Endodermal cell (in vitro differentiated cells): ENCODE measurements around the gene HSPG2. TPM values are rescaled to one million over a fixed set of nuclear protein-coding genes. Genes with fewer than 3 reads are reported as not detected.
"Not testable (repeated sequence)": the region's sequence is repeated elsewhere in the genome, so short reads cannot be mapped to it uniquely, and the experiment has no call there.

Experiments
- DNase-seq: peaks from one replicate; pipeline ENCODE4 v3.0.0-alpha.2; 2017
- H3K27ac ChIP-seq: 2 replicates; pipeline ENCODE4 v1.5.1; 2013; ENCODE audit warnings: mild to moderate bottlenecking, low read depth, low read length, moderate library complexity
- H3K27me3 ChIP-seq: 2 replicates; pipeline ENCODE4 v1.6.1; 2013; ENCODE audit warnings: mild to moderate bottlenecking, low read length, moderate library complexity; ENCODE audit not compliant: insufficient read depth, control insufficient read depth, poor library complexity, severe bottlenecking
- H3K36me3 ChIP-seq: 2 replicates; pipeline ENCODE4 v1.7.0; 2013; ENCODE audit warnings: mild to moderate bottlenecking, low read length, moderate library complexity; ENCODE audit not compliant: control insufficient read depth, insufficient read depth
- H3K4me1 ChIP-seq: one replicate; pipeline ENCODE4 v1.7.0; 2013; ENCODE audit warnings: low read length; ENCODE audit not compliant: control insufficient read depth, insufficient read depth
- H3K4me3 ChIP-seq: 2 replicates; pipeline ENCODE4 v1.5.1; 2013; ENCODE audit warnings: mild to moderate bottlenecking, low read length, moderate library complexity
- H3K9ac ChIP-seq: 2 replicates; pipeline ENCODE4 v1.6.1; 2013; ENCODE audit warnings: mild to moderate bottlenecking, low read length, moderate library complexity; ENCODE audit not compliant: poor library complexity, severe bottlenecking; ENCODE audit errors: extremely low read depth
- H3K9me3 ChIP-seq: 2 replicates; pipeline ENCODE4 v1.6.1; 2013; ENCODE audit warnings: mild to moderate bottlenecking, low read length, moderate library complexity; ENCODE audit not compliant: control insufficient read depth
- H3K27ac Mint-ChIP-seq: 2 replicates; pipeline ENCODE4 v1.8.0; 2020; ENCODE audit warnings: mixed read lengths
- H3K27me3 Mint-ChIP-seq: 2 replicates; pipeline ENCODE4 v1.8.0; 2021; ENCODE audit warnings: mild to moderate bottlenecking, mixed read lengths; ENCODE audit not compliant: insufficient read depth
- H3K36me3 Mint-ChIP-seq: 2 replicates; pipeline ENCODE4 v1.8.0; 2020; ENCODE audit warnings: low read depth, mixed read lengths
- H3K4me1 Mint-ChIP-seq: 2 replicates; pipeline ENCODE4 v1.8.0; 2020; ENCODE audit warnings: mixed read lengths
- H3K4me3 Mint-ChIP-seq: 2 replicates; pipeline ENCODE4 v1.8.0; 2020; ENCODE audit warnings: mild to moderate bottlenecking, moderate library complexity, mixed read lengths
- H3K9me3 Mint-ChIP-seq: 2 replicates; pipeline ENCODE4 v1.8.0; 2020; ENCODE audit warnings: mild to moderate bottlenecking, mixed read lengths
- WGBS, 2 experiments: methylation state at CpG; one replicate each; pipeline versions ENCODE4 v1.1.5 to v1.1.7; 2013; ENCODE audit warnings: missing lambda C conversion rate in 2 of 2, mixed read lengths in 1 of 2; ENCODE audit not compliant: insufficient coverage in 1 of 2, insufficient read length in 1 of 2; 5-methylcytosine and 5-hydroxymethylcytosine counted together
- total RNA-seq, 2 donors: library from RNA; stranded (reverse); fragmentation: NEBNext Ultra II Directional in 1 of 2; extraction: Animal tissue kit (Norgen Biotek cat#: 25700) in 1 of 2; gene quantifications; 2 replicates in 1 of 2; 3 replicates in 1 of 2; pipeline ENCODE4 v1.2.1, GENCODE V29; 2021
- TF ChIP-seq, protein P1 (sequence below): fragments of 200-600 bp; sonication (generic); conservative IDR thresholded peaks from 2 replicates; pipeline ENCODE4 v1.5.0; 2021; ENCODE audit warnings: antibody characterized with exemption, mild to moderate bottlenecking

The HSPG2 gene
- total RNA-seq, 2 donors from 2014 or later = 222 to 227 TPM

DNA sequence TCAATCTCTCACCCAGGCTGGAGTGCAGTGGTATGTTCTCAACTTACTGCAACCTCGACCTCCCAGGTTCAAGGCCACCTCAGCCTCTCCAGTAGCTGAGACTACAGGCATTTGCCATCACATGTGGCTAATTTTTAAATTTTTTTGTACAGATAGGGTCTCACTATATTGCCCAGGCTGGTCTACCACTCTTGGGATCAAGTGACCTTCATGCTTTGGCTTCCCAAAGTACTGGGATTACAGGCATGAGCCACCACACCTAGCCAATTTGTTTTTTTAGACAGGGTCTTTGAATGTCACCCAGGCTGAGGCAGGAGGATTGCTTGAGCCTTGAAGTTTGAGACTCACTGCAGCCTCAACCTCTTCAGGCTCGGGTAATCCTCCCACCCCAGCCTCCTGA lies 144.0 kb downstream of the HSPG2 start:
- DNase-seq = no peak
- Mint-ChIP-seq H3K36me3 (no peaks in the 10 kb centered on the region), H3K4me3 (no peak overlapping the region), H3K27me3 (no peaks in the 10 kb centered on the region), H3K4me1 (no peaks in the 10 kb centered on the region), H3K27ac (no peak overlapping the region), H3K9me3 (peaks cover 7% of the 10 kb centered on the region)
- H3K9ac ChIP-seq = no peak overlapping the region
- H3K9me3 ChIP-seq = no peaks in the 10 kb centered on the region
- no peaks in the 10 kb centered on the region for H3K4me1 ChIP-seq
- TF ChIP-seq, protein P1, sequence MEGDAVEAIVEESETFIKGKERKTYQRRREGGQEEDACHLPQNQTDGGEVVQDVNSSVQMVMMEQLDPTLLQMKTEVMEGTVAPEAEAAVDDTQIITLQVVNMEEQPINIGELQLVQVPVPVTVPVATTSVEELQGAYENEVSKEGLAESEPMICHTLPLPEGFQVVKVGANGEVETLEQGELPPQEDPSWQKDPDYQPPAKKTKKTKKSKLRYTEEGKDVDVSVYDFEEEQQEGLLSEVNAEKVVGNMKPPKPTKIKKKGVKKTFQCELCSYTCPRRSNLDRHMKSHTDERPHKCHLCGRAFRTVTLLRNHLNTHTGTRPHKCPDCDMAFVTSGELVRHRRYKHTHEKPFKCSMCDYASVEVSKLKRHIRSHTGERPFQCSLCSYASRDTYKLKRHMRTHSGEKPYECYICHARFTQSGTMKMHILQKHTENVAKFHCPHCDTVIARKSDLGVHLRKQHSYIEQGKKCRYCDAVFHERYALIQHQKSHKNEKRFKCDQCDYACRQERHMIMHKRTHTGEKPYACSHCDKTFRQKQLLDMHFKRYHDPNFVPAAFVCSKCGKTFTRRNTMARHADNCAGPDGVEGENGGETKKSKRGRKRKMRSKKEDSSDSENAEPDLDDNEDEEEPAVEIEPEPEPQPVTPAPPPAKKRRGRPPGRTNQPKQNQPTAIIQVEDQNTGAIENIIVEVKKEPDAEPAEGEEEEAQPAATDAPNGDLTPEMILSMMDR = no peak
- 89 to 100% methylated on average over 1 to 2 of the region's 2 CpGs for whole genome bisulfite sequencing, 2 experiments
- no peak overlapping the region for H3K4me3 ChIP-seq
- no peaks in the 10 kb centered on the region for H3K27me3 ChIP-seq
- no peak overlapping the region for H3K27ac ChIP-seq
- H3K36me3 ChIP-seq = no peaks in the 10 kb centered on the region

DNA sequence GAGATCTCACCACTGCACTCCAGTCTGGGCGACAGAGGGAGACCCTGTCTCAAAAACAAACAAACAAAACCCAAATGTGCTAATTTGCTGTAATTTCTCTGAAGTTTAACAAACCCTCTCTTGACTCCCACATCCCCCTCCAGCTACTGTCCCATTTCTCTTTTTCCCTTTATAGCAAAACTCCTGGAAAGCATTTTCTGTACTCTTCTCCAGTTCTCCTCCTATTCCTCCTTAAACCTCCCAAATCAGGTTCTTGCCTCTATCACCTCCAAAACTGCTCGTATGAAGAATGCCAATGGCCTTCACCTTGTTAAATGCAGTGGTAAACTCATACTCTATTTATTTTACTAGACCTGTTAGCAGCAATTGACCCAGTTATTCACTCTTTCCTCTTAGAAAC lies 150.5 kb downstream of the HSPG2 start:
- H3K9ac ChIP-seq = no peak overlapping the region
- no peaks in the 10 kb centered on the region for H3K27me3 Mint-ChIP-seq

DNA sequence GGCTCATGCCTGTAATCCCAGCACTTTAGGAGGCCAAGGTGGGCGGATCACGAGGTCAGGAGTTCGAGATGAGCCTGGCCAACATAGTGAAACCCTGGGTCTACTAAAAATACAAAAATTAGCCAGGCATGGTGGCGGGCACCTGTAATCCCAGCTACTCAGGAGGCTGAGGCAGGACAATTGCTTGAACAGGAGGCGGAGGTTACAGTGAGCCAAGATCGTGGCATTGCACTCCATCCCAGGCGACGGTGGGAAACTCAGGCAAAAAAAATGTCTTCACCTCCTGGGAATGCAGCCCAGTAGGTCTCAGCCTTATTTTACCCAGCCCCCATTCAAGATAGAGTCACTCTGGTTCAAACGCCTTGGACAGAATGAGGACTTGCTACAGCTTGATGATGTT lies 151.3 kb downstream of the HSPG2 start:
- not testable (repeated sequence) for H3K4me3 ChIP-seq, H3K4me1 ChIP-seq, DNase-seq, H3K4me3 Mint-ChIP-seq, H3K27me3 Mint-ChIP-seq, H3K9ac ChIP-seq, H3K36me3 Mint-ChIP-seq, H3K9me3 ChIP-seq, H3K27ac Mint-ChIP-seq, H3K9me3 Mint-ChIP-seq, H3K36me3 ChIP-seq, H3K27me3 ChIP-seq, H3K4me1 Mint-ChIP-seq, H3K27ac ChIP-seq
- 88 to 93% methylated on average over 9 of the region's 9 CpGs for WGBS, 2 experiments

More for the DNA sequence above, 150.5 kb downstream of the HSPG2 start:
- H3K4me3 Mint-ChIP-seq = no peak overlapping the region
- H3K36me3 Mint-ChIP-seq = no peaks in the 10 kb centered on the region
- H3K9me3 ChIP-seq = no peaks in the 10 kb centered on the region
- H3K27ac ChIP-seq = no peak overlapping the region
- no peaks in the 10 kb centered on the region for H3K4me1 ChIP-seq
- H3K27me3 ChIP-seq = no peaks in the 10 kb centered on the region
- DNase-seq = no peak
- H3K36me3 ChIP-seq = no peaks in the 10 kb centered on the region
- no peak overlapping the region for H3K4me3 ChIP-seq
- 86 to 93% methylated on average over 1 to 2 of the region's 2 CpGs for WGBS, 2 experiments
- peaks cover 3% of the 10 kb centered on the region for H3K4me1 Mint-ChIP-seq
- no peak overlapping the region for H3K27ac Mint-ChIP-seq
- TF ChIP-seq, protein P1 = no peak
- H3K9me3 Mint-ChIP-seq = no peaks in the 10 kb centered on the region
